Fibroblast of skin of left biceps (primary cell): ENCODE data around the gene FAM50B.

Source experiments
- DNase-seq, 2 experiments: peaks; one replicate each; pipeline ENCODE4 v3.0.0-alpha.2; 2013; ENCODE audit warnings: low read depth in 2 of 2

FAM50B gene

GRCh38 chr6:3820563-3820962 lies 28.6 kb upstream of the FAM50B start:
- DNase-seq, result no peak

GRCh38 chr6:3822747-3823445 lies 26.3 kb upstream of the FAM50B start:
- no peak for DNase-seq

- DNase-seq, result no peak
Measured at GRCh38 chr6:3823671-3824070, 25.5 kb upstream of the FAM50B start.

GRCh38 chr6:3825331-3825831 lies 23.8 kb upstream of the FAM50B start:
- no peak for DNase-seq

- DNase-seq, result peak; percentile 95 to 96
Measured at GRCh38 chr6:3825851-3826581, 23.2 kb upstream of the FAM50B start.

GRCh38 chr6:3829285-3829684 lies 19.9 kb upstream of the FAM50B start:
- no peak for DNase-seq

GRCh38 chr6:3830806-3831205 lies 18.4 kb upstream of the FAM50B start:
- no peak for DNase-seq

GRCh38 chr6:3831761-3832530 lies 17.2 kb upstream of the FAM50B start:
- no peak for DNase-seq

GRCh38 chr6:3835055-3835731 lies 14.0 kb upstream of the FAM50B start:
- DNase-seq, result no peak

- no peak for DNase-seq
Measured at GRCh38 chr6:3835785-3836184, 13.4 kb upstream of the FAM50B start.

- no peak for DNase-seq
Measured at GRCh38 chr6:3836566-3836965, 12.6 kb upstream of the FAM50B start.

GRCh38 chr6:3837781-3838180 lies 11.4 kb upstream of the FAM50B start:
- DNase-seq, result no peak

- no peak for DNase-seq
Measured at GRCh38 chr6:3838992-3839867, 9.9 kb upstream of the FAM50B start.

GRCh38 chr6:3841066-3841454 lies 8.1 kb upstream of the FAM50B start:
- DNase-seq, result no peak

- DNase-seq, result no peak
Measured at GRCh38 chr6:3841711-3842565, 7.2 kb upstream of the FAM50B start.

GRCh38 chr6:3843379-3844096 lies 5.6 kb upstream of the FAM50B start:
- DNase-seq, result no peak

GRCh38 chr6:3844097-3844463 lies 5.1 kb upstream of the FAM50B start:
- DNase-seq, result peak; percentile 47 to 53

GRCh38 chr6:3847521-3847920 lies 1.7 kb upstream of the FAM50B start:
- no peak for DNase-seq

GRCh38 chr6:3848380-3848779 lies 793 bp upstream of the FAM50B start:
- no peak for DNase-seq
